ENCODE results near the gene RXRA.

The RXRA gene

DNA sequence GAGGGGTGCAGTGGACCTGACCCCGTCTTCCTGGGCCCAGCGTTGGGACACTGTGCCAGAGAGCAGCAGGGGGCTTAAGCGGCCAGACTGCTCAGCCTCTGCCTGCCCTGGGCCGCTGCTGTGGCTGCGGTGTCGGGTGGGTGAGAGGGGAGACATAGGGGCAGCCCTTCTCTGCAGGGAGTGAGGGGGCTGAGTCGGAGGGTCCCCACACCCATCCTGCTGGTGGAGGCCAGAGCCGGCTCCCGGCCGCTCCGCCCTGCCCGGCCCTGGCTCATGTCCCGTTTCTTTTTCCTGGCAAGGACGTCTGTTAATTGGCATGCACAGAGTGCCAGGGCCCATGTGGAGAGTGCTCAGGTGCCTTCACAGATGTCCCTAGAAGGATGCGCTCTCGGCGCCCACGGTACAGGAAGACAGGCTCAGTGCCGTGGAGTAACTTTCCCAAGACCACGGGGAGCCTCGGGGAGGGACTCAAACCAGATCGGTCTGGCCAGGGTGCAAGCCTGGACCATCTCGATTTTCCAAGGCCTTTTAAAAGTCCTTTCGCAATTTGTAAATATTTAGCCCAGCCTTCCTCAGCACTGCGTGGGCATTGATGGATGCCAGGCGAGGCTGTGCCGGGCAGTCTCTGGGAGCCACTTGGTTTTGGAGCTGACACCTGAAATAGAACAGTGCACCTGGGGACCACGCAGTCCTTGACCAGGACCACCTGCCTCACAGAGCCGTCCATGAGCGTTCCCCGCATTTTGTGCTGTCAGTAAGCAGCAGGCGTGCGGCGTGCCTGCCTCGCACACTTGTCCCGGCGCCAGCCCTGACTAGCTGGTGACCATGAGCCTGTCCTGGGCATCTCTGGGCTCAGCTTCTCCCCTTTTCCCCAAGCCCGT lies 60.9 kb downstream of the RXRA start:
- FAIRE-seq: no peak

DNA sequence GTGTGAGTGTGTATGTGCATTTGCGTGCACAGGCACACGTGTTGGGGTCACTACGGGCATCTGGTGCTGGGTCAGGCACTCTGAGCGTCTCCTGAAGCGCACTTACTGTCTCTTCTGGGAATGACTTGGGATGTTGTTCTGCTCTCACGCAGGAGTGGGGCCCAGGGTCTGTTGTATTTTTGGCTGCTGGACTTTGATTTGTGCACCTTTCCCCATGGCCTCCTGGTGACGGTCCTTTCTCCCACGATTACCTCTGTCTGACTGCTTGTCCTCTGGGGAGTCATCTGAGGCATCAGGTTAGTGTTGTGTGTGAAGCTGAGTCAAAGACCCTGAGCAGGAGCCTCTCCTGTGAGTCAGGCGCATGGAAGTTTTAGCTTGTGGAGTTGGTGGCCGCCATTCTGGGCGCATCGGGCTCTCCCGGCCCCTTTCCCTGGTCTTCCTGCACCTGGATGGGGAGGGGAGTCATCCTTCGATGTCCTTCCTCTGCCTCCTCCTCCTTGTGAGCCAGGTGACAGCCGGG lies 62.1 kb downstream of the RXRA start:
- FAIRE-seq: no peak

DNA sequence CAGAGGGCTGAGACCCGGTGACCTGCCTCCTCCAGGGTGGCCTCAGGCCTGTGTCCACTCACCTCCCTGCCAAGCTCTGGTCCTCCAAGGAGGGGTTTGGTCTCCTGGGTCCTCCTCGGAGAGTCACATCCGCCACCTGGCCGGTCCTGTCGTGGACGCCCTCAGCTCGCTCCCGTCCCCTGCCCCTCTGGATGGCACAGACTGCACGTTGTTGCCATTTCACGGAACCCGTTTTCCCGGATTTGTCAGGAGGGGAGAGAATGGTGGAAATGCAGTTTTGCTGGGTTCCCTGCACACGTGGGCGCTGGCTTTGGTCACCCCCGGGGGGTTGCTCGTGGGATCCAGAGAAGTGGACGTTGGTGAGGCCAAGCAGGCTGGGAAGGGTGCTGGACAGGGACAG lies 62.7 kb downstream of the RXRA start:
- FAIRE-seq: no peak

DNA sequence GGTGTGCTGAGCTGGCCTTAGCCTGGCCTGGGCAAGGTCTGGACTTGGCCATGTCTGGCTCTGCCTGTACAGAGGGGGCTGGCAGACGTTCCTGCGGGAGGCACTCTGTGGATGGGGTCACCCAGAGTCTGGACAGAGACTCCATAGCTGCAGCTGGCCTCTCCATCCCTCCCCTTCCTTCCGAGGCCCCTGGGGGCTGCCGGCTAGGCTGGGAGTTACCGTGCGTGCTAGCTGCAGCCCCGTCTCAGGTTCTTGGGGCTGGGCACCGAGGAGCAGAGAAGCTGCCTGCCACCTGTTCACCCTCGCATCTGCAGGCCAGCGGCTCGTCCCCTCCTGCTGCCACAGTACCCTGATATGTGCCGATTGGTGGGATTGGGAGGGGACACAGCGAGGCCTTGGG lies 63.4 kb downstream of the RXRA start:
- no peak for FAIRE-seq

DNA sequence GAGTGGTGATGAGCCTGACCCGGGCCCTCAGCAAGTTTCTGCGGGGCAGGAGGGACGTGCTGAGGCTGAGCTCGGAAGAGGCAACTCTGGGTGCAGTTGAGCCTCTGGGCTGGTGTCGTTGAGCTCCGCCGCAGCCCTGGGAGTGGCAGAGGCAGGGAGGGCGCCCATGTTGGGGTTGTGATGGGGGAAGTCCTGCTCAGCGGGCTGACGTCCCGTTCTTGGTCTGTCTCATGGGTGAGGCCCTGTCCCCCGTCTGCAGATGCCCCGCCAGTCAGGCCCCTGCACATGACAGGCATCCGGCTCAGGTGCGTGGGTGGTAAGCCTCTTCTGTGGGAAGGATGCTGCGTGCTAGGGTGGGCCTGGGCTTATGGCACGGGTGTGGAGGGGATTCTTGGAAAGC lies 64.3 kb downstream of the RXRA start:
- FAIRE-seq: no peak

DNA sequence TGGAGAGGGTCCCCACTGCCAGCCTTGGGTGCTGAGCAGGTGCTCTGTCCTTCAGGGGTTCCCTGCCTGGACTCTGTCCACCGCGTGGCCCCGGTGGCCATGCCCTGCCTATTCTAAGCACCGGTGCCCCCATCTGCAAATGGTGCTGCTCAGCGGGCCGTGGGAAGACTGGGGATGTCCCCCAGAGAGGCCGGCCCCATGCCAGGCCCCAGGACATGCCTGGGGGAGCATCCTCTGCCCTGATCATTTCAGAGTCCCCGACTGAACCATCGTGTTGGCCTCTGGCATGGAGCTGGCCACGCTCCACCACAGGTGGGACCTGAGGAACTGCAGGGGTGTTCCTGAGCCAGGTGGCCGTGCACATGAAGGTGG lies 64.7 kb downstream of the RXRA start:
- no peak for FAIRE-seq

DNA sequence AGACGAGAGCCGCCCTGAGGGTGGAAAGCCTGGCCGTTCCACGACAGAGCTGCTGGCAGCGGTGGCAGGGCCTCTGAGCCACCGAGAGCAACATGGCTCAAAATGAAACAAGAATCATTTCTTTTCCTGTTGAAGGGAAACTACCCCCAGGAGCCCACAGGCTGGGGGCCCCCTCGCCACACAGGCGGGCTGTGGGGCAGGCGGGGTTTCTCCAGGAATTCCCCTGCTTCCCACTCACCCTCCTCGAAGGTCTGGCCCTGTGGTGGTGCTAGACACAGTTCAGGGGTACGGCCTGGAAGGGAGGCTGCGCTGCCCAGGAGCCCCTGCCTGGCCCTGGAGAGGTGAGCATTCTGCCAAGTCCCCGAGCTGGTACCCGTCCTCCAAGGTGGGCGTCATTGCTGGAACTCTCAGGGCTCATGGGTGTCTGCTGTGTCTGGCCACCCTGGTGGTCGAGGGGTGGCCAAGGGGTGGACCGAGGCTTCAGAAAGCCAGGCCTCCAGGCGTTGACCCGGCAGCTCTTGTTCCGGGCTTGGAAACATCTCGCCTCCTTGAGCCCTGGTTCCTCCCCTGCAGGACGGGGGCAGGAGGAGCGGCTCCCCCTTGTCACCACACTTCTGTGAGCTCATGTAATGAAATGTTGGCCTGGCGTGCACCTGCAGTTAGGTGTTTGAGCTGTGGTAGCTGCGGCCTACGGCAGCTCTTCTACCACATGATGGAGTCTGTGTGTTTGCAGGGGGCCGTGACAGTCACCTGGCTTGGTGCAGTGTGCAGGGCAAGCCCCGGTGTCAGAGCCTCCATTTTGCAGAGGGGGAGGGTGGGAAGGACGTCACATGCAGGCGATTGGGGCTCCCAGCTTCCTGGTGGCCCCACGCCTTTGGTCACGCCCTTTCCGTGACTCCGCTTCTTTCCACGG lies 65.3 kb downstream of the RXRA start:
- no peak for FAIRE-seq

DNA sequence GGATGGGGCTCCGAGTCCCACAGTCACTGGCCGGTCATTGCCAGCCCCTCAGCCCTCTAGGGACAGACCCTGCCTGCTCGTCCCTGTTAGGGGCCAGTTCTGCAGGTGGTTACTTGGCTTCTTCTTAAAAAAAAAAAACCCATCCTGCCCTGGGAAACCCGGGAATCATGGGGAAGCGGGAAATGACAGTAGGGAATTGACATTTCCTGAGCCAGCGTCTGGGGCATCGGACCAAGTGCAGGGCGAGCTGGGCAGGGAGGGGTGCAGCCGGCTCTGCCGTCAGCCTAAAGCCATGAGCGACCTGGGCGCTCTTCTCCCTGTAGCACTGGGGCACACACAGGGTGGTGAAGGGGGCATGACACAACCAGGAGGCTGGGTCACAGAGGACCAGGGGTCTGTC lies 66.6 kb downstream of the RXRA start:
- FAIRE-seq: no peak

DNA sequence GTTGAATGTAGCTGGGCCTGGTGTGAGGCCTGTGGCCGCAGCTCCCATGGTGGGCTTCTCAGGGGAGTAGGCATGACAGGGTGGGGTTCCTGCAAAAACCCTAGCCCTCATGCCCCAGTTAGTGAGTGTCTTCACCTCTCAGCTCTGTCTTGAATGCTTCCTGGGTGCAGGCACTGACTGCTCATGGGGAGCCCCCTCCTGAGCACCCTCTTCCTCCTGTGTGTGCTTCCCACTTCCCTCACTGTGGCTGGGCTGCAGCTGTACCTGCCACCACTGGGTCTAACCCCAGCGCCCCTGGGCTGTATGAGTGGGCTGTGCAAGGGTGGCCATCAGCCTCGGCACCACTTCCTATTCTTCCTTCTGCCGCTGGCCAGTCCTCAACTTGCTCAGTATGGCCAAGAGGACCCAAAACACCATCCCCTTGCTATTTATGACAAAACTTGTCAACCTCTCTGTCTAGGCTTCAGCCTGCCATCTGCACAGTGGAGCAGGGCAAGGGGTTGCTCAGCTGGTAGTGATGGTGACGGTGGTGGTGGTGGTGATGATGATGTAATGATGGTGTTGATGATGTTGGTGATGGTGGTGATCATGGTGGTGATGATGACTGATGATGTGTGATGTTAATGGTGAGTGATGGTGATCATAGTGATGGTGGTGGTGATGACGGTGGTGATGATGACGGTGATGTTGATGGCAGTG lies 67.5 kb downstream of the RXRA start:
- FAIRE-seq: no peak

DNA sequence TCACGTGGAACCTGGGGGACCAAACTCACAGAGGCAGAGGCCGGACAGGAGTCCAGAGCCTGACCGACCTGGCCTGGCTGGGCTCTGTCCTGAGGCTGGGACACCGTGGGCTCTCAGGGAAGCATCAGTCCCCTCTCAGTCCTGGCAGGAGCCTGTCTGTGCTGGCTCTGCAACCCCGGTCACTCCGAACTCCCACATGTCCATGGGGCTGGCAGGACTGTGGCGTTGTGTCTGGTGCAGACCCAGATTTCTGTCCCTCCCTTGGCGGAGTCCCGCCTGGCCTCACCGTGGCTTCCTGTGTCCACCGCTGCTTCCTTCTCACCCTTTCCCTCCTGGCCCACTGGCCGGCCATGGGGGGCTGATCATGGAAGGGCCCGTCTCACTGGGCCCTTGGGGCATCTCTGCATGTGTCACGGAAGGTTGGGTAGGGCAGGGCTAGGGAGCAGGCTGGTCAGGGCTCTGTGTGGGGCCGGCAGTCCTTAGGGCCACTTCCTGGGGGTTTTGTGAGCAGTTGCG lies 68.8 kb downstream of the RXRA start:
- FAIRE-seq: no peak

DNA sequence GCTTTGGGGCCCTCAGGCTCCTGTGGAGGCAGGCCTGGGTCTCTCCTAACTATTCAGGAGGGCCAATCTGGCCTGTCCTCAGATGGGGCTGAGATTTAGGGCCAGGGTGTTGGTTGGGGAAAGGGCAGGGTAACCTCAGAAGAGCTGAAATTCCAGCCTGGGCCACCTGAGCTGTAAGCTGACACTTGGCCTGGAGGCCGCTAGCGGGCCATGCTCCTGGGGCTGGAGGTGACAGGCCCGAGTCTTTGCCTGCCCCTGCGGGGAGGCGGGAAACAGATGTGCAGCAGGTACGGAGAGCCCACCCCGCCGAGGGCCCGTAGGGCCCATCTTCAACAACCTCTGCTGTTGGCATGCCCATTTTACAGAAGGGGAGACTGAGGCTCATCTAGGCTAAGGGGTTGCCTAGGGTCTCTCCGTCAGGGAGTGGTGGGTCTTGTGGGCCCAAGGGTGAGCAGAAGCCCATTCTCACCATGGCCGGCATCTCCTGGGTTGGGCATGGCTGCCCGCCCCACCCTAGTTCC lies 69.5 kb downstream of the RXRA start:
- FAIRE-seq: no peak

DNA sequence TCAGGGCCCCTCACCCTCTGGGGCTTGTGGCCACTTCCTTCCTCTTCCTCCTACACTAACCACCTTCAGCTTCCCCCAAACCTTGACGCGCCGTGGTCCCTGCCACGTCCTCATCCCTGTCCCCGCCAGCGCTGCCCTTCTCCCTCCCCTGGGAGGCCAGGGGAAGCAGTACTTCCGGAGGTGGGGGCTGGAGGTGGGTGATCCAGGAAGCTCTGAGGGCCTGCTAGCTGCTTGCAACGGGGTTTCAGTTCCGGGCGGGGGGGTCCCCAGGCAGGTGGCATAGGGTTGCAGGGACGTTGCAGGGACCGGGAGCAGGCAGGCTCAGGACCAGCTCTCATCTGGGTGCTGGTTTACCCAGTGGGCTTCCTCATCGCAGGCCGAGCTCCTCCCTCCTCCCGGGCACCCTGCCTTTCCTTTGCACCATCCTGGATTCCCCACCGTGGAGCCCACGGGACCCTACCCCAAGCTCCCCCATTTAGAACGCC lies 70.0 kb downstream of the RXRA start:
- no peak for FAIRE-seq

DNA sequence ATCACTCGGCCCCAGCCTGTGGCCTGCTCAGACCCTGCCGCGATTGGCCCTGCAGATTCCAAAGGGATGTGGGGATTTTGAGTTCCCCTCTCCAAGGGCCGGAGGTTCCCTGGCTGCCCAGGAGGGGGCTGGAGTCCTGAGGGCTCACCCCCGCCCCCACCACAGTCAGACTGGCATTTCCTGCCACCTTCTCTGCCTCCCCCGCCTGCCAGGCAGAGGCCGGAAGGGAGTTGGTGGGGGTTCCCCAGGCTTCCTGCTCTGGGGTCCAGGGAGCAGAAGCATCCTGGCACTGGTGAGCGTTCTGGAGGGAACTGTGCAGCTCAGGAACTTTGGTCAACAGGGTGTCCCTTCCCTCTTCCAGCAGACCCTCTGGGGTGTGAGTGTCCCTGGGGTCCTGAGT lies 70.6 kb downstream of the RXRA start:
- no peak for FAIRE-seq

DNA sequence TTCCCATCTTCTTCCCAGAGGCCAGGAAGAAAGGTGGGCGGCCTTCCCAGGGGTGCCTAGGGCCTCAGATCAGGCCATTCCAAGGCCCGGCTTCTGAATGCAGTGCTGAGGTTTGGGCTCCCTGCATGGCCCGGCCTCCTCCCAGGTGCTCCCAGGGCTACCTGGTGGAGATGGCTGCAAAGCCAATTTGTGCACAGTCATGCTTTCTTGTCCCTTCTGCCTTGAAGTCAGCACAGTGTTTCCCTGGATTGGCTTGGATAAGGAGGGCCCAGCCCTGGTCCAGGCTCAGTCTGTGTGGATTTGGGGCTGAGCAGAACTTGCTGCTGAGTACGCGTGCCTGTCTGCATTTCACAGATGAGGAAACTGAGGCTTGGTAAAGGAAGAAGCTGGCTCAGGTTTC lies 72.5 kb downstream of the RXRA start:
- FAIRE-seq: no peak

DNA sequence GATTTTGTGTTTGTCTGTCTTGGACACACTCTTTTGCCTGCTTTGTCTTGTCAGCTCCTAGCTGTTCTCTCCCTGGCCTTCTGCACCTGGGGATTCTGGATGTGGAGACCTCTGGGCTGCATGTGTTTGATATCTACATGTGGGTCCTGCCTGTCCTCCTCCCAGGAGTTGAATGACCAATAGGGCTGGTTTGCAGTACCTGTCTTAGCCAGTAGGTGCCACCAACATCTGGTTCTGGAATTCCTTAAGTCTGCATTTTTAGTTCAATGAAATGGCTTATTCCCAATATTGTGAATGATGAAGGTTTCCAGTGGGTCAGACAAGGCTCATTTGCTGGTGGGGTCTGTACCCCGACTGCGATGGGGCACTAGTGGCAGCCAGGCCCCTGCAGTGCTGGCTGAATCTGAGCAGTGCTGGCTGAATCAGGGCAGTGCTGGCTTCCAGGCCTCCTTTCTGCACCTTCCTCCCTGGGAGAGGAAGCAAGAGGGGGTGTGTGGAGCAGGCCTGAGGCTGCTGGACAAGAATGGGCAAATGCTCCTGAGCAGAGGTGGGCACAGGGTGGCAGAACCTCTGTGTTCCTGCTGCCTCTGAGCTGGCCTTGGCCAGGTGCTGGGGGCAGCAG lies 73.3 kb downstream of the RXRA start:
- FAIRE-seq: no peak

DNA sequence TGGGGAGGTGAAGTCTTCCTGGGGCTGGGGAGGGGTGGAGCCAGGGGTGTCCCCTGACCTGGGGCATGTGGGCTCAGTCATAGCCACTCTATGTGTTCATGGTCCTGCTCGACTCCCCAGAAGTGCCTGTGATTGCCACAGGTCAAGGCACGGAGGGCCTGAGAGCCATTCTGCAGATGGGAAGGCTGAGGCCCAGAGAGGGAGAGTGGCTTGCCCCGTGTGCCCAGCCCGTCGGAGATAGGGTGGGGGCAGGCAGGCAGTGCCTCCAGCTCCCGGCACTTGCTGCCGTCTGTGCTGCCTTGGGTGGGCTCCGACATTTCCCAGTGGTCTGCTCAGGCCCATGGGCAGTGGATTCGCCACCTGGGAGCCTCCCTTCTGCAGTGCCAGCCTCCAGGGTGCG lies 74.0 kb downstream of the RXRA start:
- FAIRE-seq: no peak

DNA sequence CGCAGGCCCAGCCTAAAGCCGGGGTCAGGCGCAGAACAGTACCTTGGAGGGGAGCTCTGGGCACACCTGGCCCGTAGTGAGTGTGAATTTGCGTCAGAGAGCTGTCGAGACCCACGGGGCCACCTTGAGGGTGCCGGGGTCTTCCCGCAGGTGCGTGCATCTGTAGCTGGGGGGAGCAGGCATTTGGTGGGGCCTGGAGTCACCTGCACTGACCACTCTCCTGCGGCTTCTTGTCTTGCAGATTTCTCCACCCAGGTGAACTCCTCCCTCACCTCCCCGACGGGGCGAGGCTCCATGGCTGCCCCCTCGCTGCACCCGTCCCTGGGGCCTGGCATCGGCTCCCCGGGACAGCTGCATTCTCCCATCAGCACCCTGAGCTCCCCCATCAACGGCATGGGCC lies 75.1 kb downstream of the RXRA start:
- no peak for FAIRE-seq

DNA sequence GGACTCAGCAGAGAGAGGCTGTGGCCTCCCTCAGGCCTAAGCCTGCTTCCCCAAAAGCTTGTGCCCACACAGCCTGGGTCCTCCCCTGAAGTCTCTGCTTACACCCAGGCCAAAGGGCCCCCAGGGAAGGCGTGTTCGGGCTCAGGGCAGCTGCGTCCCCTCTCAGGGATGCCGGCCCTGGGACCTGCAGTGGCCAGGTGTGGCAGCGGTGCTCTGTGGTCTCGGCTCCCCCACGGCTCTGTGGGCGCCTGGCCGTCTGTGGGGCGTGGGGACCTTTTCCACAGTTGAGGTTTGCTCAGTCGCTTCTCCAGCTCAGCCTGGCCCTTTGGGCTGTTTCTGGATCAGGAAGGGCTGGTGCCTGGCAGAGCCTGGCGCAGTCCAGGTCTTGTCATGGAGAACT lies 75.9 kb downstream of the RXRA start:
- no peak for FAIRE-seq

DNA sequence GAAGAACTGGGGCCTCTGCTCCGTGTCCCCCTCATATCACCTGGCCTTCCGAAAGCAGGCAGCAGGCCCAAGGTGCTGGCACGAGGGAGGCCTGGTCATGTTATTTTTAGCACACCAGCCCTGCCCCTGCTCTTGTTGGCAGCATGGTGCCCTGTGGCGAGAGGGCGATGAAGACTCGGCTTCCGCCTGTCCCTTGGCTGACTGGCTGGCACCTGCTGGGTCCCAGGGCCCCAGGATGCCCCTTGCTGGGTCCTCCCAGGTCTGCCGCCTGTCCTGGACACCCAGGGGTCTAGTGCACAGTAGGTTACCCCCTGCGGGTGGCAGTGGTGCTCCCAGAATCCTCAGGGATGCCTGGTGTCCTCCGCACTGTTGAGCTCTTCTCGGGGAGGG lies 77.0 kb downstream of the RXRA start:
- FAIRE-seq: no peak

DNA sequence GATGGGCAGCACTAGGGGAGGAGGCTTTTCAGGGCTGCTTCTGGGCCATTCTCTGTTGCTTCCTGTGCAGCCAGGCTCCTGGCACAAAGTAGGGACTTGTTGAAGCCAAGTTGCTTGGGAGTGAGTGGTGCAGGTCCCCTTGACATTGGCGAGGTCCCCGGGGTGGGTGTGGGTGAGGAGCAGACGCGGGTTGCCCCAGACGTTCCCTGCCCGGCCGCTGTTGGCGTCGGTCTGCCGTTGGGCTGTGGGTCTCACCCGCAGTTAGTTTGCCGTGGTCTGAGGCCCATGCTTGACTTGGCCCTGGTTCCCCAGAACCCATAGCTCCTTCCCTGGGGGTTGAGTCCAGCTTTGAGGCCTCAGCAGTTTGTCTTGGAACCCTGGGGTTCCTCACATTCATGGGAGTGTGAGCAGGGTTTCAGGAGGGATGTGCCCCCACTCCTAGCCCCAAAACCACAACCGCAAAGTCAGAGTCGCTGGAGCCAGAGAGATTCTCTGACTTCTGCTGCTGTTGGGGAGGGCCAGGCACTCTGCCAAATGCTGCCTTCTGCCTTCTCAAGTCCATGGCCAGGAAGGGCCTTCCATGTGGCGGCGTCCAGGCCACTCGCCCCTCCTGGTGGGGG lies 77.5 kb downstream of the RXRA start:
- no peak for FAIRE-seq
